SH-SY5Y (cell line): ENCODE data around the gene AQP1.

Experiments used
- GATA2 ChIP-seq: IDR thresholded peaks from 2 replicates; pipeline ENCODE4 v1.6.1; 2011; ENCODE audit warnings: mild to moderate bottlenecking, low read depth, low read length
- GATA3 ChIP-seq: IDR thresholded peaks from 2 replicates; pipeline ENCODE4 v1.6.1; 2011; ENCODE audit warnings: low read depth, mild to moderate bottlenecking, low read length, moderate library complexity

Gene AQP1

GRCh38 chr7:30907527-30908267, 4.0 kb upstream of the AQP1 start:
- TF ChIP-seq GATA3: no peak
- no peak for TF ChIP-seq GATA2

DNA sequence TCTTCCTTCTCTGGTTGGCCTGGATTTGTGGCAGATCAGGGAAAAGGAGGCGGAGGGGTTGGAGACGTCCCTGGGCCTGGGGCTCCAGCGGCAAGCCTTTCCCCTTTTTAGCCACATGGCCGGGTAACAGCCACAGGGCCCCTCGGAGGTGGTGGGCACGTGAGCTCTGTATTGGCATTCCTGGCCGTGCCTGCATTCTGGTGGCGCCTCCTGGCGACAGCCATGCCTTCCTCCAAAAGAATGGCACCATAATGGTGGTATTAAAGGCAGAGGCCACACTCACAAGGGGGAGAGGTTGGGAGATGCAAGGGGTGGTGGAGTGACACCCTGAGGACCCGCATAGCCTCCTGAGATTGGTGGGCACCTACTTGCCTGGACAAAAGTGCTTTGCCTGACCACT, 3.0 kb upstream of the AQP1 start:
- TF ChIP-seq GATA2 (no peak), GATA3 (no peak)

DNA sequence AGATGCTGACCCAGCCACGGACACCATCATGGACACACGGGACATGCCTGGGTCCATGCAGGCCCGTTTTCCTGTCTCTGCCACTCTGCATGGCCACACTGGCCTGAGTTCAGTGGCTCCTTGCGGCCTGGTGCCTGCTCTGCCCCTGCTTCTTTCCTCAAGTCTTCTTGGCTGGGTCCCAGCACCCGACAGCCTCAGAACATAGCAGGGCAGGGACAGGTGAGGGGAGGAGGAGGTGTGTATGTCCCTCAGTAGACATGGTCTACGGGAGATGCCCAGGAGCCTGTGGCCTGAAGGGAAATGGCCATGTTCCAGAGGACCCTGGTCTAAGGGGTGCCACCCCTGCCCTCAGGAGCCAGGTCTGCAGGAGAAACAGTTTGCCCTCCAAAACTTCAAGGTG, 2.2 kb upstream of the AQP1 start:
- TF ChIP-seq GATA2 (no peak), GATA3 (no peak)

- no peak for TF ChIP-seq GATA2
- TF ChIP-seq GATA3: no peak
Measured at GRCh38 chr7:30910411-30911073, 1.1 kb upstream of the AQP1 start.

- TF ChIP-seq GATA2 (no peak), GATA3 (no peak)
Measured at GRCh38 chr7:30911133-30911532, 520 bp upstream of the AQP1 start.

DNA sequence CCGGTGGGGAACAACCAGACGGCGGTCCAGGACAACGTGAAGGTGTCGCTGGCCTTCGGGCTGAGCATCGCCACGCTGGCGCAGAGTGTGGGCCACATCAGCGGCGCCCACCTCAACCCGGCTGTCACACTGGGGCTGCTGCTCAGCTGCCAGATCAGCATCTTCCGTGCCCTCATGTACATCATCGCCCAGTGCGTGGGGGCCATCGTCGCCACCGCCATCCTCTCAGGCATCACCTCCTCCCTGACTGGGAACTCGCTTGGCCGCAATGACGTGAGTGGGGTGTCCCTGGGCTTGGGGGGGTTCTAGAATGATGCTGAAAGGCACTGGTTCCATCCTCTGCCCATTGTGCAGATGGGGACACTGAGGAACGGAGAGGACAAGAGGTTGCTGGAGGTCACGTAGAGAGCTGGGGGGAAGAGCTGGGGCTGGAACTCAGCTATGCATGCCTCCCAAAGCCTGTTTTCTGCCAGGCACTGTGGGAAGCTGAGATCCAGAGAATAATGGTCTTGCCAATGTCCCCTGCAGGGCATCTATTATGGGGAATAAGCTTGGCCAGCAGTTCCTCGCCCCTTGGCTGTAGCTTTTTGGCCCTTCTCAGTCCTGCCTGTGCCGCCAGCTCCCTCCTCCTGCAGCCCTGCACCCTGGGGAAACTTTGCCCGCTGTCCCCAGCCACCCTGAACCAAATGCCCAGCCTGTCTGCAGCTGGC, 523 bp downstream of the AQP1 start:
- TF ChIP-seq GATA3 (no peak), GATA2 (no peak)

GRCh38 chr7:30912731-30912985, 1.0 kb downstream of the AQP1 start:
- TF ChIP-seq GATA3 (no peak), GATA2 (peak; percentile 90)

GRCh38 chr7:30912986-30913811, 1.5 kb downstream of the AQP1 start:
- TF ChIP-seq GATA2 (peak; percentile 95), GATA3 (no peak)

- TF ChIP-seq GATA2 (no peak), GATA3 (no peak)
Measured at GRCh38 chr7:30913821-30914515, 2.3 kb downstream of the AQP1 start.

DNA sequence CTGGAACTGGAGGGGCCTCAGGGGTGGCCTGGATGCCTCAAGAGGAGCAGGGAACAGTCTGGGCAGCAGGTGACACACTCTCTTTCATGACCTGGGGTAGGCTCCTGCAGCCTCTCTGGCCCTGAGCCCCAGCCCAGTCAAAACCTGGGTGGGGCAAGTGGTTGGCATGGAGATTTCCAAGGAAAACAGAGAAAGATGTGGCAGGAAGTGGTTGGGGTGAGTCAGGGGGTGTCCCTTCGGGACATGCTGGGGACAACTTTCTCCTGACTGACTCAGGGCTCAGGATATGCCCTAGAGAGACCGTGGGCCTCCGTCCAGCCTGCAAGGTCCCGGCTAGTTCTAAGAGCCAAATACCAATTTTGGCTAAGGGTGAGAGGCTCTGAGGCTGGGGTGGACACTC, 2.9 kb downstream of the AQP1 start:
- TF ChIP-seq GATA3 (no peak), GATA2 (no peak)

GRCh38 chr7:30915005-30915601, 3.5 kb downstream of the AQP1 start:
- no peak; the same call in 1 of the 2 replicates for TF ChIP-seq GATA3
- TF ChIP-seq GATA2: peak; percentile 94

- TF ChIP-seq GATA3 (no peak), GATA2 (no peak)
Measured at GRCh38 chr7:30915751-30916150, 4.1 kb downstream of the AQP1 start.

DNA sequence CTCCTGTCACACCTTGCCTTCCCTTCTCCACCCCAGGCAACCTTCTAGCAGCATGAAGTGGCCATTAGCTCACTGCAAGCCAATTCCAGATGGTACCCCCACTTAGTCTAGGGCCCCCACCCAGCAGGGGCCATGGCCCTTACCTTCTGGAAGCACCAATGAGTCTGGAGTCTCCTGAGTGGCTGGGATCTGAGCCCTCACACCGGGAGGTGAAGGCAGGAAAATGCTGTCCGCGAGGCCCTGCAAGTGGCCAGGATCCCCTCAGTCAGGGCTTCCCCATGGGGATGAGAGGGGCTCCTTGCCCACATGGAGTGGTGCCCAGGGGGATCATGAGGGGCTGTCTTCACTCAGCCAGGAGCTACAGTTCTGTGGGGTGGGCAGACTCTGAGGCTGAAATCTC, 4.6 kb downstream of the AQP1 start:
- TF ChIP-seq GATA2 (no peak), GATA3 (no peak)

GRCh38 chr7:30916767-30917166, 5.1 kb downstream of the AQP1 start:
- TF ChIP-seq GATA3: no peak
- TF ChIP-seq GATA2: no peak
